SK-N-SH (cell line): ENCODE measurements around the gene ACOXL. TPM values are rescaled to one million over a fixed set of nuclear protein-coding genes. Genes with fewer than 3 reads are reported as not detected.

Experiments used
- CTCF ChIA-PET: fragments of 300-600, 350-600 bp; formaldehyde crosslinking; extraction: SDS; loops from one replicate; lab custom pipeline; 2021; lab: Yijun Ruan, JAX
- POLR2A ChIA-PET: fragments of 350-600 bp; sonication (Branson Sonifier 250); formaldehyde crosslinking; extraction: SDS; loops from one replicate; lab custom pipeline; 2020; ENCODE audit warnings: antibody characterized with exemption, inconsistent platforms; lab: Yijun Ruan, JAX
- DNase-seq: peaks from one replicate; pipeline ENCODE4 v3.0.0; 2012
- H2AFZ ChIP-seq: fragments of 200-600 bp; sonication (generic); 2 replicates; pipeline ENCODE4 v1.8.1; 2016; ENCODE audit warnings: antibody characterized with exemption, mild to moderate bottlenecking, low read depth
- H3F3A ChIP-seq: fragments of 200-600 bp; sonication (generic); replicated peaks from 2 replicates; pipeline ENCODE3; 2016; ENCODE audit warnings: antibody characterized with exemption, mild to moderate bottlenecking; ENCODE audit not compliant: insufficient read depth
- H3K27ac ChIP-seq, 2 experiments: fragments of 200-500 bp in 1 of 2; fragments of 200-600 bp in 1 of 2; sonication (Bioruptor generic) in 1 of 2; sonication (generic), shearing (Covaris generic) in 1 of 2; 2 replicates each; pipeline versions ENCODE4 v1.5.1 to v1.6.1; 2014 to 2016; ENCODE audit warnings: low read depth in 2 of 2, inconsistent platforms in 1 of 2, low read length in 1 of 2, mild to moderate bottlenecking in 1 of 2, mixed read lengths in 1 of 2
- H3K27me3 ChIP-seq: fragments of 200-600 bp; sonication (generic), shearing (Covaris generic); 2 replicates; pipeline ENCODE4 v1.6.1; 2016; ENCODE audit warnings: mixed run types; ENCODE audit not compliant: insufficient read depth
- H3K36me3 ChIP-seq, 2 experiments: fragments of 200-500 bp in 1 of 2; fragments of 200-600 bp in 1 of 2; sonication (Bioruptor generic) in 1 of 2; sonication (generic) in 1 of 2; replicated peaks in 1 of 2; 2 replicates each; pipeline versions ENCODE3 to v1.5.1; 2014 to 2016; ENCODE audit warnings: low read length in 1 of 2, mild to moderate bottlenecking in 1 of 2; ENCODE audit not compliant: insufficient read depth in 2 of 2, control insufficient read depth in 1 of 2
- H3K4me1 ChIP-seq, 2 experiments: fragments of 200-500 bp in 1 of 2; fragments of 200-600 bp in 1 of 2; sonication (Bioruptor generic) in 1 of 2; sonication (generic), shearing (Covaris generic) in 1 of 2; 2 replicates each; pipeline versions ENCODE4 v1.5.1 to v1.6.1; 2014 to 2016; ENCODE audit warnings: low read depth in 1 of 2, low read length in 1 of 2, mixed run types in 1 of 2; ENCODE audit not compliant: insufficient read depth in 2 of 2, control insufficient read depth in 1 of 2
- H3K4me2 ChIP-seq: fragments of 200-600 bp; sonication (generic), shearing (Covaris generic); 2 replicates; pipeline ENCODE4 v1.6.1; 2017; ENCODE audit warnings: mixed run types
- H3K4me3 ChIP-seq, 2 experiments: fragments of 200-500 bp in 1 of 2; fragments of 200-600 bp in 1 of 2; sonication (Bioruptor generic) in 1 of 2; sonication (generic), shearing (Covaris generic) in 1 of 2; 2 replicates each; pipeline versions ENCODE4 v1.5.1 to v1.8.1; 2014 to 2016; ENCODE audit warnings: low read depth in 2 of 2, inconsistent platforms in 1 of 2, low read length in 1 of 2, mild to moderate bottlenecking in 1 of 2, mixed read lengths in 1 of 2, moderate library complexity in 1 of 2
- H3K79me2 ChIP-seq: fragments of 200-600 bp; sonication (generic); 2 replicates; pipeline ENCODE4 v1.8.1; 2017; ENCODE audit warnings: mild to moderate bottlenecking; ENCODE audit not compliant: insufficient read depth
- H3K9ac ChIP-seq: fragments of 200-600 bp; sonication (generic); 2 replicates; pipeline ENCODE4 v1.6.1; 2017; ENCODE audit warnings: mixed run types
- H3K9me2 ChIP-seq: fragments of 200-600 bp; sonication (generic); 2 replicates; pipeline ENCODE4 v1.6.1; 2017; ENCODE audit warnings: mixed run types
- H3K9me3 ChIP-seq: fragments of 200-600 bp; sonication (generic); 2 replicates; pipeline ENCODE4 v1.6.1; 2017; ENCODE audit warnings: mixed run types, mild to moderate bottlenecking, moderate library complexity
- H4K20me1 ChIP-seq: fragments of 200-600 bp; sonication (generic); 2 replicates; pipeline ENCODE4 v1.6.1; 2017; ENCODE audit warnings: mild to moderate bottlenecking, mixed run types; ENCODE audit not compliant: insufficient read depth
- EZH2phosphoT487 ChIP-seq: fragments of 200-600 bp; sonication (generic); IDR thresholded peaks from 2 replicates; pipeline ENCODE4 v1.6.1; 2017; ENCODE audit warnings: low read depth, mixed run types, mild to moderate bottlenecking, antibody characterized with exemption, moderate library complexity, borderline replicate concordance
- FOXJ3 ChIP-seq: sonication (generic); formaldehyde crosslinking; IDR thresholded peaks from 2 replicates; pipeline ENCODE4 v1.5.1; 2020; ENCODE audit warnings: mild to moderate bottlenecking, missing genetic modification reagents
- POLR2AphosphoS5 ChIP-seq: IDR thresholded peaks from 2 replicates; pipeline ENCODE4 v1.6.1; 2012; ENCODE audit warnings: low read depth, low read length
- TEAD4 ChIP-seq: IDR thresholded peaks from 2 replicates; pipeline ENCODE4 v1.4.0; 2012; ENCODE audit warnings: mild to moderate bottlenecking, borderline replicate concordance; ENCODE audit not compliant: insufficient read depth
- WGBS: methylation state at CpG from one replicate; pipeline ENCODE4 v1.1.6; 2017; ENCODE audit warnings: low lambda C conversion rate; 5-methylcytosine and 5-hydroxymethylcytosine counted together
- polyA plus RNA-seq, 3 experiments: library from polyadenylated mRNA; depleted of rRNA; stranded (reverse); fragments of >200 nt; gene quantifications; 2 replicates each; pipeline ENCODE4 v1.2.3, GENCODE V29; 2012
- TF ChIP-seq, protein P1 (sequence below): fragments of 150-350 bp; IDR thresholded peaks from 2 replicates; pipeline ENCODE4 v1.6.1; 2017; ENCODE audit warnings: antibody characterized with exemption, low read length, low read depth, borderline replicate concordance
- TF ChIP-seq, protein P2 (sequence below): IDR thresholded peaks from 2 replicates; pipeline ENCODE4 v1.4.0; 2012; ENCODE audit warnings: low read depth, borderline replicate concordance

Gene ACOXL
- polyA plus RNA-seq, 1 of the 3 experiments (the other 2 are of a cell fraction), result not detected

DNA sequence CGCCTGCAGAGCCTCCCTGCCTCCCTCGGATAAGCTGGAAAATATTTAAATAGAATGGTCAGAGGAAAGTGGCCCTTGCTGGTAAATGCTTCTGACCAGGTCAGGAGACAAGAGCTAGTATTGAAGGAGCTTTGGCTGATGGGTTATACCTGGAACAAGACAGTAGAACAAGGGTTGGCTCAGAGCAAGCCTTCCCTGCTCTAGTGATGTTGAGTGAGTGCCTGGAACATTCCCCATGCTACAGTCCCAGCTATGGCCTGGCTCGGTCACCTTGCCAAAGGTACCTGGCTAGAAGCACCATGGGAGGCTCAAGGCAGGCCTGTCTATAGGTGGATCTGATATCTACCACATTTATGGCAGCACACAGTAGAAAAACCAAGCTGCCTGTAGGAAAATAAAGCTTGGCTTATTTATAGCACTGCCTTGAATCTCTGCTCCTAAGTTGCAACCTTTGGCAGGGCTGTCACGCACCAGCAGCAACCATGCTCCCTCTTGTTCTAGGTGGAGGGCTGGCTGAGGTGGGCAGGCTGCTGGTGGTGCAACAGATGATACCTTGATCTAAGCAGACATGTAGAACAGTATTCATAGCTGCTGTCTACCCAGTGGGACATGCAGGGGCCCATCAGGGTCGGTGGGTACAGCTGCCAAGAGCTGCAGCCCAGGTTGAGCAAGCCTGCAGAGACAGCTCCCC, 321.6 kb downstream of the ACOXL start:
- Histone ChIP-seq H3K4me1 (peaks cover 0 to 10% of the 10 kb centered on the region in 2 experiments; a peak in 1 of 4 replicates), H4K20me1 (no peaks in the 10 kb centered on the region), H3K36me3 (no peaks in the 10 kb centered on the region), H3K9ac (no peak overlapping the region), H3K9me3 (no peaks in the 10 kb centered on the region), H3K4me2 (no peak overlapping the region), H3K27me3 (peaks cover 12% of the 10 kb centered on the region), H3K9me2 (no peaks in the 10 kb centered on the region), H3F3A (no peaks in the 10 kb centered on the region), H3K4me3 (no peak overlapping the region), H3K27ac (no peak overlapping the region), H3K79me2 (no peaks in the 10 kb centered on the region), H2AFZ (no peak overlapping the region)
- no peak for TF ChIP-seq EZH2phosphoT487
- TF ChIP-seq, protein P1, sequence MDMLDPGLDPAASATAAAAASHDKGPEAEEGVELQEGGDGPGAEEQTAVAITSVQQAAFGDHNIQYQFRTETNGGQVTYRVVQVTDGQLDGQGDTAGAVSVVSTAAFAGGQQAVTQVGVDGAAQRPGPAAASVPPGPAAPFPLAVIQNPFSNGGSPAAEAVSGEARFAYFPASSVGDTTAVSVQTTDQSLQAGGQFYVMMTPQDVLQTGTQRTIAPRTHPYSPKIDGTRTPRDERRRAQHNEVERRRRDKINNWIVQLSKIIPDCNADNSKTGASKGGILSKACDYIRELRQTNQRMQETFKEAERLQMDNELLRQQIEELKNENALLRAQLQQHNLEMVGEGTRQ, result no peak
- no peak for DNase-seq
- 22% methylated on average over 4 of the region's 5 CpGs for WGBS
- ChIA-PET POLR2A (no interaction called here), CTCF (no interaction called here)

DNA sequence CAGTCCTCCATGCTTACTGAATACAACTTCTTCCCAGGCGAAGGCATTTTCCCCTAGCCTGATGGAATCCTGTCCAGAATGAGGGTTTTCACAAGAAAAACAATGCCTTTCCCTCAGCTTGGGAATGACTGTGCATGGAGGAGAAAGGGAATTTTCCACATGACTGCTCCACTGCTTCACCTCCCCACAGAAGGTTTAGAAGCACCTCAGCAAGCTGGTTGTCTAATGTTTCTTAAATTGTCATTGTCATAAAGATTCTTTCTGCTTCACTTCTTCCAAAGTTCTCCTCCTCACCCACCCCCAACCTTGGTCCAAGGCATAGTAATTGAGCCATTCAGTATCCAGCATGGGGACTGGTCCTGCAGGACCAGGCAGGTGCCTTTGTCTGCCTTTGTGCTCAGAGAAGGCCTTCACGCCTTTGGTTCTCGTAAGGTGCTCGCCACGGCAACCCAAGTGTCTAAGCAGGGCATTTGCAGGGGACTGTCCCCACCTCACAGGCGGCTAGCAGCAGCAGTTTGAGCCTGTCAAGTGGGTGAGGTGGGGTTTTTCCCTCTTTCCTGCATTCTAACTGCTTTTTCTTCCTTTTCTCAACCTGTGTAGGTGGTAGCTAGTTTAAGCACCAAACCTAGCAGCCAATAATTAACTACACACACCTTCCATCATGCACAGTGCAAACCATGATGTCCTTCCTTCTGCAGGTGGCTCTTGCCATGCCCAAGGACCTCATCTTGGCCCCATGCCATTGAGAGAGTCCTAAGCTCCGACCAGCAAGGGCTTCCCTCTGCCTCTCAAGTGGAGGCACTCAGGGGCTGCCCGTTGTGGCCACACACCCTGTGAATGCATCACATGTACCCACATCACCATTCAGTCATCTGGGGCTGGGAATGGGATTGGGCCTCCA, 322.7 kb downstream of the ACOXL start:
- H3K27ac ChIP-seq, result no peak overlapping the region
- no peak for DNase-seq
- H3K79me2 ChIP-seq, result no peaks in the 10 kb centered on the region
- no peaks in the 10 kb centered on the region for H3K9me3 ChIP-seq
- no peak overlapping the region for H3K9ac ChIP-seq
- TF ChIP-seq, protein P2, sequence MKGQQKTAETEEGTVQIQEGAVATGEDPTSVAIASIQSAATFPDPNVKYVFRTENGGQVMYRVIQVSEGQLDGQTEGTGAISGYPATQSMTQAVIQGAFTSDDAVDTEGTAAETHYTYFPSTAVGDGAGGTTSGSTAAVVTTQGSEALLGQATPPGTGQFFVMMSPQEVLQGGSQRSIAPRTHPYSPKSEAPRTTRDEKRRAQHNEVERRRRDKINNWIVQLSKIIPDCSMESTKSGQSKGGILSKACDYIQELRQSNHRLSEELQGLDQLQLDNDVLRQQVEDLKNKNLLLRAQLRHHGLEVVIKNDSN, result no peak
- TF ChIP-seq TEAD4 (no peak), FOXJ3 (CRISPR knock-in tag) (no peak)
- H3K4me2 ChIP-seq, result no peak overlapping the region
- no peaks in the 10 kb centered on the region for H3F3A ChIP-seq
- ChIA-PET POLR2A (no interaction called here), CTCF (no interaction called here)
- H4K20me1 ChIP-seq, result no peaks in the 10 kb centered on the region
- no peaks in the 10 kb centered on the region for H3K9me2 ChIP-seq
- no peak overlapping the region for H3K4me3 ChIP-seq
- H3K4me1 ChIP-seq, result no peaks in the 10 kb centered on the region
- no peaks in the 10 kb centered on the region for H3K36me3 ChIP-seq
- peaks cover 7% of the 10 kb centered on the region; the same call in 1 of the 2 replicates for H3K27me3 ChIP-seq
- H2AFZ ChIP-seq, result no peak overlapping the region
- 27% methylated on average over 5 of the region's 8 CpGs for WGBS

DNA sequence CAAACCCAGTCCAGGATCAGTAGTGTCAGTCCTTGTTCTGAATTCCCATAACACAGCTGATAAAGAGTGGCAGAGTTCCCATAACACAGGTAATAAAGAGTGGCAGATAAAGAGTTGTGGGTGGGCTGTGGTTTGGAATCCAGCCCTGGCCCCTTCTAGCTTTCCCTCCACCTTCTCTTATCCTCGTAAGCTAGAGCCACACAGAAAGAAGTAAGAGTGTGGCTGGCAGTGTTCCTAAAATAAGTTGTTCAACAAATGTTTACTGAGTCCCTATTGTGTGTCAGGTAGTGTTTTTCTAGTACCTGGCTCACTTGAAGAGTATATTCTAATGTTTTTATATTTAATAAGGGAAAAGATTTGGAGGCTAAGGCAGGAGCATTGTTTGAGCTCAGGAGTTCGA, 323.4 kb downstream of the ACOXL start:
- H3K36me3 ChIP-seq, result no peaks in the 10 kb centered on the region
- CTCF ChIA-PET, result no interaction called here
- POLR2A ChIA-PET, result no interaction called here

More for the DNA sequence above, 323.4 kb downstream of the ACOXL start:
- no peak for DNase-seq
- Histone ChIP-seq H3K27ac (no peak overlapping the region), H3K9ac (no peak overlapping the region), H3K9me2 (no peaks in the 10 kb centered on the region), H3K4me2 (no peak overlapping the region), H4K20me1 (no peaks in the 10 kb centered on the region), H3K9me3 (no peaks in the 10 kb centered on the region), H3K4me3 (no peak overlapping the region), H3K4me1 (no peaks in the 10 kb centered on the region), H3K27me3 (peaks cover 7% of the 10 kb centered on the region; the same call in 1 of the 2 replicates), H2AFZ (no peak overlapping the region), H3F3A (no peaks in the 10 kb centered on the region), H3K79me2 (no peaks in the 10 kb centered on the region)
- no peak for TF ChIP-seq POLR2AphosphoS5
- 17% methylated on average over 2 of the region's 2 CpGs for WGBS
